ENCODE measurements around the gene TLR2.

DNA sequence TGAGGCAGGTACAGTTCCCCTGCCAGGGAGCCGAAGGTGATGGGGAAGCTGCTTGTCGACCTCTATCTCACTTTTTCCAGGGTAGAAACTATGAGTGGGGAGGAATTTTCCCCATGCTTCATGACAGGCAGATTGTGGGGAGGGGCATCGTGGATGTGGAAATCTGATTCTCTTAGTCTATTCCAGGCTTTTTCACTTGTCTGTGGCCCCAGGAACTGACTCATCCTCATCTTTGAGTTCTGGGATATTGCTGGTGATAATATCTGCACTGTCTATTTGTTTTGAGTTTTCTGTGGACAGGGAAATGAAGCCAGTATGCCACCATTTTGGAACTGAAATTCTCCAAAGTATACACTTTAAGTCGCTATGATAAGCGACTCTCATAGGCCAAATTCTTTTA lies 7.6 kb upstream of the TLR2 start:
- TF ChIP-seq NR2C2 (IDR thresholded peaks at IDR 0.05; ENCODE audit: borderline replicate concordance, control insufficient read depth, insufficient read length, low read depth): no peak
- TF ChIP-seq, protein P1, sequence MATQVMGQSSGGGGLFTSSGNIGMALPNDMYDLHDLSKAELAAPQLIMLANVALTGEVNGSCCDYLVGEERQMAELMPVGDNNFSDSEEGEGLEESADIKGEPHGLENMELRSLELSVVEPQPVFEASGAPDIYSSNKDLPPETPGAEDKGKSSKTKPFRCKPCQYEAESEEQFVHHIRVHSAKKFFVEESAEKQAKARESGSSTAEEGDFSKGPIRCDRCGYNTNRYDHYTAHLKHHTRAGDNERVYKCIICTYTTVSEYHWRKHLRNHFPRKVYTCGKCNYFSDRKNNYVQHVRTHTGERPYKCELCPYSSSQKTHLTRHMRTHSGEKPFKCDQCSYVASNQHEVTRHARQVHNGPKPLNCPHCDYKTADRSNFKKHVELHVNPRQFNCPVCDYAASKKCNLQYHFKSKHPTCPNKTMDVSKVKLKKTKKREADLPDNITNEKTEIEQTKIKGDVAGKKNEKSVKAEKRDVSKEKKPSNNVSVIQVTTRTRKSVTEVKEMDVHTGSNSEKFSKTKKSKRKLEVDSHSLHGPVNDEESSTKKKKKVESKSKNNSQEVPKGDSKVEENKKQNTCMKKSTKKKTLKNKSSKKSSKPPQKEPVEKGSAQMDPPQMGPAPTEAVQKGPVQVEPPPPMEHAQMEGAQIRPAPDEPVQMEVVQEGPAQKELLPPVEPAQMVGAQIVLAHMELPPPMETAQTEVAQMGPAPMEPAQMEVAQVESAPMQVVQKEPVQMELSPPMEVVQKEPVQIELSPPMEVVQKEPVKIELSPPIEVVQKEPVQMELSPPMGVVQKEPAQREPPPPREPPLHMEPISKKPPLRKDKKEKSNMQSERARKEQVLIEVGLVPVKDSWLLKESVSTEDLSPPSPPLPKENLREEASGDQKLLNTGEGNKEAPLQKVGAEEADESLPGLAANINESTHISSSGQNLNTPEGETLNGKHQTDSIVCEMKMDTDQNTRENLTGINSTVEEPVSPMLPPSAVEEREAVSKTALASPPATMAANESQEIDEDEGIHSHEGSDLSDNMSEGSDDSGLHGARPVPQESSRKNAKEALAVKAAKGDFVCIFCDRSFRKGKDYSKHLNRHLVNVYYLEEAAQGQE (IDR thresholded peaks at IDR 0.05; ENCODE audit: low read depth, low read length): no peak
- no peak for TF ChIP-seq CREM (IDR thresholded peaks at IDR 0.05; ENCODE audit: low read depth)
- TF ChIP-seq, protein P2, sequence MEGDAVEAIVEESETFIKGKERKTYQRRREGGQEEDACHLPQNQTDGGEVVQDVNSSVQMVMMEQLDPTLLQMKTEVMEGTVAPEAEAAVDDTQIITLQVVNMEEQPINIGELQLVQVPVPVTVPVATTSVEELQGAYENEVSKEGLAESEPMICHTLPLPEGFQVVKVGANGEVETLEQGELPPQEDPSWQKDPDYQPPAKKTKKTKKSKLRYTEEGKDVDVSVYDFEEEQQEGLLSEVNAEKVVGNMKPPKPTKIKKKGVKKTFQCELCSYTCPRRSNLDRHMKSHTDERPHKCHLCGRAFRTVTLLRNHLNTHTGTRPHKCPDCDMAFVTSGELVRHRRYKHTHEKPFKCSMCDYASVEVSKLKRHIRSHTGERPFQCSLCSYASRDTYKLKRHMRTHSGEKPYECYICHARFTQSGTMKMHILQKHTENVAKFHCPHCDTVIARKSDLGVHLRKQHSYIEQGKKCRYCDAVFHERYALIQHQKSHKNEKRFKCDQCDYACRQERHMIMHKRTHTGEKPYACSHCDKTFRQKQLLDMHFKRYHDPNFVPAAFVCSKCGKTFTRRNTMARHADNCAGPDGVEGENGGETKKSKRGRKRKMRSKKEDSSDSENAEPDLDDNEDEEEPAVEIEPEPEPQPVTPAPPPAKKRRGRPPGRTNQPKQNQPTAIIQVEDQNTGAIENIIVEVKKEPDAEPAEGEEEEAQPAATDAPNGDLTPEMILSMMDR (IDR thresholded peaks at IDR 0.05 in 2 of 3, conservative IDR thresholded peaks at IDR 0.05 in 1 of 3; ENCODE audit: control insufficient read depth in 2 of 3, extremely low read depth in 1 of 3, insufficient read depth in 1 of 3, low read depth in 3 of 3, low read length in 3 of 3): no peak
- TF ChIP-seq SRF (IDR thresholded peaks at IDR 0.05; ENCODE audit: low read depth in 2 of 2, low read length in 2 of 2): no peak
- TF ChIP-seq, protein P3, sequence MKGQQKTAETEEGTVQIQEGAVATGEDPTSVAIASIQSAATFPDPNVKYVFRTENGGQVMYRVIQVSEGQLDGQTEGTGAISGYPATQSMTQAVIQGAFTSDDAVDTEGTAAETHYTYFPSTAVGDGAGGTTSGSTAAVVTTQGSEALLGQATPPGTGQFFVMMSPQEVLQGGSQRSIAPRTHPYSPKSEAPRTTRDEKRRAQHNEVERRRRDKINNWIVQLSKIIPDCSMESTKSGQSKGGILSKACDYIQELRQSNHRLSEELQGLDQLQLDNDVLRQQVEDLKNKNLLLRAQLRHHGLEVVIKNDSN (IDR thresholded peaks at IDR 0.05; ENCODE audit: borderline replicate concordance, extremely low read length, insufficient read depth, low read depth, low read length): no peak
- no peak for TF ChIP-seq SP1 (IDR thresholded peaks at IDR 0.05; ENCODE audit: low read depth, low read length)
- TF ChIP-seq, protein P4, sequence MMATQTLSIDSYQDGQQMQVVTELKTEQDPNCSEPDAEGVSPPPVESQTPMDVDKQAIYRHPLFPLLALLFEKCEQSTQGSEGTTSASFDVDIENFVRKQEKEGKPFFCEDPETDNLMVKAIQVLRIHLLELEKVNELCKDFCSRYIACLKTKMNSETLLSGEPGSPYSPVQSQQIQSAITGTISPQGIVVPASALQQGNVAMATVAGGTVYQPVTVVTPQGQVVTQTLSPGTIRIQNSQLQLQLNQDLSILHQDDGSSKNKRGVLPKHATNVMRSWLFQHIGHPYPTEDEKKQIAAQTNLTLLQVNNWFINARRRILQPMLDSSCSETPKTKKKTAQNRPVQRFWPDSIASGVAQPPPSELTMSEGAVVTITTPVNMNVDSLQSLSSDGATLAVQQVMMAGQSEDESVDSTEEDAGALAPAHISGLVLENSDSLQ (IDR thresholded peaks at IDR 0.05): no peak
- no peak for TF ChIP-seq TARDBP (IDR thresholded peaks at IDR 0.05; ENCODE audit: borderline replicate concordance)
- TF ChIP-seq CEBPB (IDR thresholded peaks at IDR 0.05; ENCODE audit: borderline replicate concordance in 1 of 2, low read depth in 2 of 2, low read length in 2 of 2): no peak
- no peak for TF ChIP-seq CHD2 (IDR thresholded peaks at IDR 0.05; ENCODE audit: borderline replicate concordance, low read depth, low read length)
- TF ChIP-seq ZNF274 (IDR thresholded peaks at IDR 0.05; ENCODE audit: insufficient read depth, insufficient read length): no peak
- TF ChIP-seq, protein P5, sequence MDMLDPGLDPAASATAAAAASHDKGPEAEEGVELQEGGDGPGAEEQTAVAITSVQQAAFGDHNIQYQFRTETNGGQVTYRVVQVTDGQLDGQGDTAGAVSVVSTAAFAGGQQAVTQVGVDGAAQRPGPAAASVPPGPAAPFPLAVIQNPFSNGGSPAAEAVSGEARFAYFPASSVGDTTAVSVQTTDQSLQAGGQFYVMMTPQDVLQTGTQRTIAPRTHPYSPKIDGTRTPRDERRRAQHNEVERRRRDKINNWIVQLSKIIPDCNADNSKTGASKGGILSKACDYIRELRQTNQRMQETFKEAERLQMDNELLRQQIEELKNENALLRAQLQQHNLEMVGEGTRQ (IDR thresholded peaks at IDR 0.05; ENCODE audit: borderline replicate concordance, low read depth, low read length): no peak

Data from GM12878 (cell line).